GM18873 (cell line): ENCODE measurements around the gene ITPA.
"Not testable (repeated sequence)": the region's sequence is repeated elsewhere in the genome, so short reads cannot be mapped to it uniquely, and the experiment has no call there.

Source experiments
- ATAC-seq: cut with Tn5 transposase; IDR thresholded peaks from one replicate; pipeline ENCODE4 v1.9.1; 2021; ENCODE audit warnings: mild to moderate bottlenecking, moderate library complexity, moderate number of reproducible peaks; ENCODE audit not compliant: unreplicated experiment, low FRiP score

ITPA gene

DNA sequence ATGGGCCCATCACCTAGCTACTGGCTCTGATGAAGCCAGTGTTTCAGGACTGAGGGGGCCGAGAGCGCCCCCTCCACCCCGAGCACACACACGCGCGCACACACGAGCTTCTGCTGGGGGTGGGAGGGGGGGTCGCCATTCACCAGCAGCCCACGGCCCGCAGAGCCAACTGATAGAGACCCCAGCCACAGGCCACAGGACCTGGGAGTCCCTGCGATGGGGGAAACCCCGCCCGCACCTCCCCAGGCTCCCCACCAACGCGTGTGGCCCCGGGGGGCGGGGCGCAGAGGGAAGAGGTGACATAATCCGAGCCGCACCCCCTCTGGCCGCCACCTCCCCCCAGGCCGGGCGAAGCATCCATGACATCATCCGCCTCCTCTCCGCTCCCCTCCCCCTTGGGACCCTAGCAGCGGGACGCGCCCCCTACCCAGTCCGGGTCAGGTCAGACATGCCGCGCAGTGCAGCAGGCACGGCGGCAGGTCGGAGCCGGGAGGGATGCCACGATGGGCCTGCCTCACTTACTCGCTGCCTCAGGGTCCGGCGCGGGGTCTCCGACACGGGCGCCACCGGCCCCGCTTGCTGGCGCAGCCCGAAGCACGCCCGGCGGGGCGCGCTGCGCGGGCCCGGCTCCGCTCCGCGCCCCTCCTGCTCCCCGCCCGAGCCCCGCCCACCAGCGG, 36.2 kb upstream of the ITPA start, which contains the start of gene LZTS3:
Gene LZTS3, minus strand, starts transcription at position 617 of the 677 bp plus-strand sequence. CDS start 6,386 bp downstream, outside the sequence.
- no peak for ATAC-seq

DNA sequence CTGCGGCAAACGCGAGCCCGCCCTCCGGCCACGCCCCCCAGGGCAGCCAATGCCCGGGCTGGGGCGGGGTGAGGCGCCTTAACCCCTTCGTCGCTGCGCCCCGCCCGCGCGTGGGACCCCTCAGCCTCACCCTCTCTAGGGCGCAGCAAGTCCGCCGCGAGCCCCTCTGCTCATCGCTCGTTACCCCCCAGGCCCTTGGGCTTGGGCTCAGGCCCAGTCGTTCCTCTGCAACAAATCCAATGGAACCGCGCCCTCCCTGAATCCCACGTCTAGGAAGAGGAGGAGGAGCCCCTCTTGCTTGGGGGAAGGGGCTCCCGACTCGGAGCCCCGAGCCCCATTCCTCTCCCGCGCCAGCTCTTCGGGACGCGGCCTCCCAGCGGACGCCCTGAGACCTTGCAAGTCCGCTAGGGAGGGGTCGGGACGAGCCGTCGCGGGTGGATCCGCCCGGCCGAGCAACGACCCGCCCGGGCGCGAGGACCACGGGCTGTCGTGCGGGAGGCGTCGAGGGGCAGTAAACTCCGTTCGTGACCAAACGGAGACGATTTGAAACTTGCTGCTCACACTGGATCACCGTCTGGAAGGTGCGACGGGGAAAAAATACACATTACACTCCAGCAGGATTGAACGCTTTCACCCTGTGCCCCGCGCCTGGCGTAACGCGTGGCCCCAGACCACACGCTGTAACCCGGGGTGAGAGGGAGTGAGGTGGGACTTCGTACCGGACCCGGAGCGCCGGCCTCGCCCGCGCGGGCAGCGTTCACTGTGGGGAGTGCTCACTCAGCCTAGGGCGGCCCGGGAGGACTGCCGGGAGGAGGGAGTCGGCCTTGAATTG, 35.5 kb upstream of the ITPA start:
- ATAC-seq = no peak

- ATAC-seq = no peak
Measured at GRCh38 chr20:3174442-3175261, 34.6 kb upstream of the ITPA start.

DNA sequence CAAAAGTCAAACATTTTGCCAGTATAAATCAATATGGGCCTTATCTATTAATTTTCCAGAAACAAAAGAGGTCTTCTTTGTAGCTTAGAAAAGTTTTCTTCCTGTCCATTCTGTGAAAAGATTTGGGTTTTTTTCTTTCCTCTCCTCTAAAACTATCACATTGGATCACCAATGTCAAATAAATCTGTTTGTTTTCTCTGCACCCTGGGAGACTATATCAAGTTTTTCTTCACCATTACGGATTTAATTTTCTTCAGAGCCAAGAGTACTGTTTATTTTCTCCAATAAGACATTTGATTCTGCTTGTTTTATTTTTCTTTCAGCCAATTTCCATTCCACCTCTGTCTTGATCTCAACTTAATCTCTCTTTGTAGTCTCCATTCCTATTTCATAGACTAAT, 34.0 kb upstream of the ITPA start:
- ATAC-seq = no peak

GRCh38 chr20:3177746-3178485, 31.4 kb upstream of the ITPA start:
- ATAC-seq = no peak

DNA sequence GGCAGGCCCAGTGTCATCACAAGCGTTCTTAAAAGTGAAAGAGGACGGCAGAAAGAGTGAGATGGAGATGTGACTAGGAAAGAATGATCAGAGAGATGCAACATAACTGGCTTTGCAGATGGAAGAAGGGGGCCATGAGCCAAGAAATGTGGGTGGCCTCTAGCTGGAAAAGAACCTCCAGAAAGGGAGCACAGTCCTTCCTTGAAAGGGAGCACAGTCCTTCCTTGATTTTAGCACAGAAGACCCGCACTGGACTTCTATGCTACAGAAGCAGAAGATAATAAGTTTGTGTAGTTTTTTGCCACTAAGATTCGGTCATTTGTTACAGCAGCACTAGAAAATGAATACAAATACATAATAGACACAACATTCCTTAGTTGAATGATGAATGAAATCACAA, 29.0 kb upstream of the ITPA start:
- ATAC-seq = no peak

DNA sequence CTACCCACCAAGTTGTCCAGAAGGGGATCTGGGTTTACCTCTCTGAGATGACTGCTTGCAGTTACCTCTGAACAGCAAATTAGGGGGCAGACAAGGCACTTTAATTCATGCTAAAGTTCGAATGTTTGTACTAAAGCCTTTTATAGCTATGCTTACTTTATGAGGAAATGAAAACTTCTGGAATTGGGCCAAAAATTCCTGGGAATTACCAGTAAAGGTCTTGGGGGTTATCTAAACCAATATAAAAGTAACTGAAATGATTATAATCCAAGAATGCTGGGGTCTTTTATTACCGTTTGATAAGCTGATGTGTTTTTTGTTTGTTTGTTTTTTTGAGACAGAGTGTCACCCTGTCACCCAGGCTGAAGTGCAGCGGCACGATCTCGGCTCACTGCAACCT, 28.0 kb upstream of the ITPA start:
- ATAC-seq = no peak

GRCh38 chr20:3182429-3182828, 26.9 kb upstream of the ITPA start:
- ATAC-seq = not testable (repeated sequence)

DNA sequence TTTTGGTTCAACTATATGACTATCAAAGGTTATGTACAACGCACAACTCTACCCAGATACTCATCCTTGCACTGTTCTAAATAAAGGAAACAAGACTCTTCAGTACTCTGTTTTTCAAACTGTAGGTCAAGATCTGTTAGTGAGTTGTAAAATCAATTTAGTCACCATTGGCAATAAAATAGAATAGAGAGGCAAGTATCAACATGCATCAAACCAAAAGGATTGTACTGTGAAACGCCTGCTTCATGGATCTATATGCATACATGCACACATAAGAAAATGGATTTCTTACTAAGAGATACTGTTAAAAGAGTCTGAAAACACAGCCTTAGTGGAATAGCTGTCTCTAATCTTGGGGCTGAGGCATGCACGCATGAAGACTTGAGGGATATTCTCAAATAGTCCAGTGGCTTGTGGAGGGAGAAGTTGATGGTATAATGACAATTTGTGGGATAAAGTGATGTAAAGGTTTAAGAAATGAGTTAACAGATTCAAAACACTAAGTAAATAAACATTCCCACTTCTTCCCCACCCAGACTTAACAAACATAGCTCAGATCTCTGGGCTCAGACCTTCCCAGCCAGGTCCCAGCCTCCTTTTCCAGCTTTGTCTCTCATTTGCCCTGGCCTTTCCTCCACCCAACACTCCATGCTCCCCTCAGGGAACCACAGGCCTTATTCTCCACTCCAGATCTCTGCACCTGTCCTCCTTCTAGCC, 25.2 kb upstream of the ITPA start:
- no peak for ATAC-seq

GRCh38 chr20:3187861-3188260, 21.4 kb upstream of the ITPA start:
- ATAC-seq = not testable (repeated sequence)

GRCh38 chr20:3188823-3189413, 20.4 kb upstream of the ITPA start:
- no peak for ATAC-seq

GRCh38 chr20:3189561-3190131, 19.7 kb upstream of the ITPA start:
- no peak for ATAC-seq

GRCh38 chr20:3190681-3191111, 18.6 kb upstream of the ITPA start:
- no peak for ATAC-seq

GRCh38 chr20:3192226-3193015, 16.9 kb upstream of the ITPA start:
- ATAC-seq = no peak

GRCh38 chr20:3193806-3194616, 15.3 kb upstream of the ITPA start:
- ATAC-seq = no peak

- ATAC-seq = no peak
Measured at GRCh38 chr20:3194617-3195280, 14.5 kb upstream of the ITPA start.
